Measurements from ENCODE around the gene RAD23B.
"Not testable (repeated sequence)": the region's sequence is repeated elsewhere in the genome, so short reads cannot be mapped to it uniquely, and the experiment has no call there.

The RAD23B gene

DNA sequence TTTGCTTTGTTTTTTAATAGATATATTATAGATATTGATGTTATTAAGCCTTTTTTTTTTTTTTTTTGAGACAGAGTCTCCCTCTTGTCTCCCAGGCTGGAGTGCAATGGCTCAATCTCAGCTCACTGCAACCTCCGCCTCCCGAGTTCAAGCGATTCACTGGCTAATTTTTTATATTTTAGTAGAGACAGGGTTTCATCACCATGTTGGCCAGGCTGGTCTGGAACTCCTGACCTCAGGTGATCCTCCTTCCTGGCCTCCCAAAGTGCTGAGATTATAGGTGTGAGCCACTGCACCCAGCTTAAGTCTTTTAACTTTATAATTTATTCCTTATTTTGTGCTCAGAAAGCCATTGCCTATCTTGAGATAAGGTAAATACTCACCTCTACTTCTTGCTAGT is 24.2 kb upstream of the RAD23B start:
- H3K4me3 ChIP-seq (replicated peaks; ENCODE audit: low read depth, low read length) = no peak overlapping the region
- no peak for DNase-seq (ENCODE audit: low read depth)
- TF ChIP-seq, protein P1, sequence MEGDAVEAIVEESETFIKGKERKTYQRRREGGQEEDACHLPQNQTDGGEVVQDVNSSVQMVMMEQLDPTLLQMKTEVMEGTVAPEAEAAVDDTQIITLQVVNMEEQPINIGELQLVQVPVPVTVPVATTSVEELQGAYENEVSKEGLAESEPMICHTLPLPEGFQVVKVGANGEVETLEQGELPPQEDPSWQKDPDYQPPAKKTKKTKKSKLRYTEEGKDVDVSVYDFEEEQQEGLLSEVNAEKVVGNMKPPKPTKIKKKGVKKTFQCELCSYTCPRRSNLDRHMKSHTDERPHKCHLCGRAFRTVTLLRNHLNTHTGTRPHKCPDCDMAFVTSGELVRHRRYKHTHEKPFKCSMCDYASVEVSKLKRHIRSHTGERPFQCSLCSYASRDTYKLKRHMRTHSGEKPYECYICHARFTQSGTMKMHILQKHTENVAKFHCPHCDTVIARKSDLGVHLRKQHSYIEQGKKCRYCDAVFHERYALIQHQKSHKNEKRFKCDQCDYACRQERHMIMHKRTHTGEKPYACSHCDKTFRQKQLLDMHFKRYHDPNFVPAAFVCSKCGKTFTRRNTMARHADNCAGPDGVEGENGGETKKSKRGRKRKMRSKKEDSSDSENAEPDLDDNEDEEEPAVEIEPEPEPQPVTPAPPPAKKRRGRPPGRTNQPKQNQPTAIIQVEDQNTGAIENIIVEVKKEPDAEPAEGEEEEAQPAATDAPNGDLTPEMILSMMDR (IDR thresholded peaks at IDR 0.05; ENCODE audit: low read length, missing control alignments) = no peak

- DNase-seq (ENCODE audit: low read depth) = not testable (repeated sequence)
These were observed 23.2 kb upstream of the RAD23B start for GRCh38 chr9:107259751-107260313.

DNA sequence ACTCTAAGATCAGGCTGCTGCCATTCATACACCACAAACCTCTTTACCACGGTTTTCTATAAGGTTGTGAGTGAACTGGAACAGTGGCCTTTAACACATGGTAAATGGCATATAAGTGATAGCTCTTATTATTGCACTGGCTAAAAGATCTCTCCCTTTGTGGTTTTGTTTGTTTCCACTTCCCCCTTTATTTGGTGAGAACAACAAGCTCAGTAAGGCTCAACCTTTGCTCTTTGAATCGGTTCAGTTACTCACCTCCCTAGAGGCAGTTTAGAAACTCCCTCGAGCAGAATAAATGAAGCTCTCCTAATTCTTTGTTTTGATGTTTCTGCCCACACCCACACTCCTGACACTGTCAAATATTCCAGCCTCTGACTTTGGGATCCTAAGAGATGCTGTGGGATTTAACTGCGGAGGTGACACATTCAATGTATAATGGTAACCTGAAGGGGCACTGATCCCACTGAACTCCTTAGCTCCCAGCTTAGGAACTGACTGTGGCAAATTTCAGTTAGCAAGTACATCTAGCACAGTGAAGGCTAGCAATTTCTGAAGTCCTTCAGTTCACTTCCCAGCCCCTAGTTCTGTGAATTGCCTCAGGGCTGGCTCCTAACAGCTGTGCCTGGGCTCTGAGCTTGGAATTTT is 22.5 kb upstream of the RAD23B start:
- no peak for DNase-seq (ENCODE audit: low read depth)
- H3K4me3 ChIP-seq (replicated peaks; ENCODE audit: low read depth, low read length) = no peak overlapping the region
- TF ChIP-seq, protein P1 (IDR thresholded peaks at IDR 0.05; ENCODE audit: low read length, missing control alignments) = no peak

More at GRCh38 chr9:107259751-107260313, 23.2 kb upstream of the RAD23B start:
- H3K4me3 ChIP-seq (replicated peaks; ENCODE audit: low read depth, low read length) = not testable (repeated sequence)

DNA sequence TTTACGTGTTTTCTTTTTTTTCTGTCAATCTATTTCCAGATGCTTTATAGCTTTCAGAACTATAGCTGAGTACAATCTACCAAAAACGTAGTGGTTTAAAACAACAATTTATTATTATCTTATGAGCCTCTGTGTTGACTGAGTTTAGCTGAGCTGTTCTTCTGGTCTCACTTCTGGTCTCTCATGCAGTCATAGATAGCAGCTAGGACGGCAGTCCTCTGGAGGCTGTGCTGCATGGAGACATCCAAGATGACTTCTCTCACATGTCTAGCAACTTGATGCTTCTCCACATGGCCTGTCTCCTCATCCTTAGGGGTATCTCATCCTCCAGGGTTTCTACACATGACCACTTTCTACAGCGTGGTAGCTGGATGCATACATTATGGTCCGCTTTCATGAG is 22.0 kb upstream of the RAD23B start:
- DNase-seq (ENCODE audit: low read depth) = no peak
- H3K4me3 ChIP-seq (replicated peaks; ENCODE audit: low read depth, low read length) = no peak overlapping the region
- TF ChIP-seq, protein P1 (IDR thresholded peaks at IDR 0.05; ENCODE audit: low read length, missing control alignments) = no peak

DNA sequence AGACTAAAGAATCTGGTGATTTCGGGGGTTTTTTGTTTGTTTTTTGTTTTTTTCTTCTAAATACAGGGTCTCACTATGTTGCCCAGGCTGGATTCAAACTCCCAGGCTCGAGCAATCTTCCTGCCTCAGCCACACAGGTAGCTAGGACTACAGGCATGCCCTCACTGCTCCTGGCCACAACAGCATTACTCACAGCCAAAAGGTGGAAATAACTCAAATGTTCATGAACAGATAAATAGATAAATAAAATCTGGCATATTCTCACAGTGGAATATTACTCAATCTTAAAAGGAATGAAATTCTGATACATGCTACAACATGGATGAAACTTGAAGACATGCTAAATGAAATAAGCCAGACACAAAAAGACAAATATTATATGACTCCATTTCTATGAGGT is 19.8 kb upstream of the RAD23B start:
- TF ChIP-seq, protein P1 (IDR thresholded peaks at IDR 0.05; ENCODE audit: low read length, missing control alignments) = no peak
- no peak for DNase-seq (ENCODE audit: low read depth)

GRCh38 chr9:107266624-107267368 is 16.3 kb upstream of the RAD23B start:
- H3K4me3 ChIP-seq (replicated peaks; ENCODE audit: low read depth, low read length) = no peak overlapping the region
- TF ChIP-seq, protein P1 (IDR thresholded peaks at IDR 0.05; ENCODE audit: low read length, missing control alignments) = no peak
- no peak for DNase-seq (ENCODE audit: low read depth)

More for the DNA sequence above, 19.8 kb upstream of the RAD23B start:
- no peak overlapping the region for H3K4me3 ChIP-seq (replicated peaks; ENCODE audit: low read depth, low read length)

- DNase-seq (ENCODE audit: low read depth) = no peak
- no peak overlapping the region for H3K4me3 ChIP-seq (replicated peaks; ENCODE audit: low read depth, low read length)
- TF ChIP-seq, protein P1 (IDR thresholded peaks at IDR 0.05; ENCODE audit: low read length, missing control alignments) = no peak
These were observed 14.5 kb upstream of the RAD23B start for GRCh38 chr9:107268560-107268959.
